Astrocyte (in vitro differentiated cells and primary cell): ENCODE measurements around the gene PRG3. TPM values are rescaled to one million over a fixed set of nuclear protein-coding genes. Genes with fewer than 3 reads are reported as not detected.
"Not testable (repeated sequence)": the region's sequence is repeated elsewhere in the genome, so short reads cannot be mapped to it uniquely, and the experiment has no call there.

Experiments used
- DNase-seq: peaks from one replicate; pipeline ENCODE4 v3.0.0-alpha.2; 2010; ENCODE audit warnings: low read depth
- FAIRE-seq: peaks from 2 replicates; lab custom pipeline; 2011; peaks lifted over from hg19 to GRCh38; lab: Jason Lieb, UNC
- H2AFZ ChIP-seq: 2 replicates; pipeline ENCODE4 v1.6.0; 2012; ENCODE audit warnings: low read depth, low read length, inconsistent platforms
- H3K27ac ChIP-seq: 2 replicates; pipeline ENCODE4 v1.5.1; 2011; ENCODE audit warnings: low read depth, low read length, inconsistent platforms
- H3K27me3 ChIP-seq: 2 replicates; pipeline ENCODE4 v1.6.0; 2011; ENCODE audit warnings: low read length, inconsistent platforms; ENCODE audit not compliant: insufficient read depth
- H3K36me3 ChIP-seq: 2 replicates; pipeline ENCODE4 v1.5.1; 2011; ENCODE audit warnings: low read length, inconsistent platforms; ENCODE audit not compliant: insufficient read depth
- H3K4me1 ChIP-seq: 2 replicates; pipeline ENCODE4 v1.5.1; 2011; ENCODE audit warnings: low read length, inconsistent platforms; ENCODE audit not compliant: insufficient read depth
- H3K4me2 ChIP-seq: 2 replicates; pipeline ENCODE4 v1.6.0; 2012; ENCODE audit warnings: low read length, inconsistent platforms
- H3K4me3 ChIP-seq: 2 replicates; pipeline ENCODE4 v1.5.1; 2011; ENCODE audit warnings: low read depth, mild to moderate bottlenecking, low read length, inconsistent platforms; ENCODE audit not compliant: insufficient read depth
- H3K79me2 ChIP-seq: 2 replicates; pipeline ENCODE4 v1.6.0; 2012; ENCODE audit warnings: mild to moderate bottlenecking, low read length, inconsistent platforms; ENCODE audit not compliant: insufficient read depth
- H3K9ac ChIP-seq: 2 replicates; pipeline ENCODE4 v1.6.0; 2012; ENCODE audit warnings: mild to moderate bottlenecking, low read length, inconsistent platforms
- H3K9me3 ChIP-seq: 2 replicates; pipeline ENCODE4 v1.5.1; 2012; ENCODE audit warnings: low read depth, mild to moderate bottlenecking, low read length, inconsistent platforms; ENCODE audit not compliant: insufficient read depth
- H4K20me1 ChIP-seq: 2 replicates; pipeline ENCODE4 v1.6.0; 2012; ENCODE audit warnings: low read length, inconsistent platforms; ENCODE audit not compliant: insufficient read depth
- H3K27ac Mint-ChIP-seq: one replicate; pipeline ENCODE4 v1.8.0; 2021; ENCODE audit warnings: mild to moderate bottlenecking, mixed read lengths; ENCODE audit not compliant: unreplicated experiment
- H3K27me3 Mint-ChIP-seq: one replicate; pipeline ENCODE4 v1.8.0; 2021; ENCODE audit warnings: low read depth, mixed read lengths; ENCODE audit not compliant: unreplicated experiment
- H3K36me3 Mint-ChIP-seq: one replicate; pipeline ENCODE4 v1.8.0; 2021; ENCODE audit warnings: low read depth, mixed read lengths; ENCODE audit not compliant: unreplicated experiment
- H3K4me1 Mint-ChIP-seq: one replicate; pipeline ENCODE4 v1.8.0; 2021; ENCODE audit warnings: low read depth, mixed read lengths; ENCODE audit not compliant: unreplicated experiment
- H3K4me3 Mint-ChIP-seq: one replicate; pipeline ENCODE4 v1.8.0; 2021; ENCODE audit warnings: mild to moderate bottlenecking, moderate library complexity, mixed read lengths; ENCODE audit not compliant: unreplicated experiment
- H3K9me3 Mint-ChIP-seq: one replicate; pipeline ENCODE4 v1.8.0; 2021; ENCODE audit warnings: mild to moderate bottlenecking, mixed read lengths; ENCODE audit not compliant: unreplicated experiment
- CTCF ChIP-seq: IDR thresholded peaks from 2 replicates; pipeline ENCODE4 v1.5.1; 2011; ENCODE audit warnings: low read depth, mild to moderate bottlenecking, inconsistent platforms, low read length, moderate library complexity; ENCODE audit not compliant: insufficient read depth
- EZH2 ChIP-seq: IDR thresholded peaks from 2 replicates; pipeline ENCODE4 v1.6.1; 2012; ENCODE audit warnings: mild to moderate bottlenecking, low read length, inconsistent platforms; ENCODE audit not compliant: insufficient read depth
- total RNA-seq: library from RNA; stranded (reverse); gene quantifications from 2 replicates; pipeline ENCODE4 v1.2.1, GENCODE V29; 2021

PRG3 gene
- total RNA-seq, 1 donor from 2014 or later: not detected

DNA sequence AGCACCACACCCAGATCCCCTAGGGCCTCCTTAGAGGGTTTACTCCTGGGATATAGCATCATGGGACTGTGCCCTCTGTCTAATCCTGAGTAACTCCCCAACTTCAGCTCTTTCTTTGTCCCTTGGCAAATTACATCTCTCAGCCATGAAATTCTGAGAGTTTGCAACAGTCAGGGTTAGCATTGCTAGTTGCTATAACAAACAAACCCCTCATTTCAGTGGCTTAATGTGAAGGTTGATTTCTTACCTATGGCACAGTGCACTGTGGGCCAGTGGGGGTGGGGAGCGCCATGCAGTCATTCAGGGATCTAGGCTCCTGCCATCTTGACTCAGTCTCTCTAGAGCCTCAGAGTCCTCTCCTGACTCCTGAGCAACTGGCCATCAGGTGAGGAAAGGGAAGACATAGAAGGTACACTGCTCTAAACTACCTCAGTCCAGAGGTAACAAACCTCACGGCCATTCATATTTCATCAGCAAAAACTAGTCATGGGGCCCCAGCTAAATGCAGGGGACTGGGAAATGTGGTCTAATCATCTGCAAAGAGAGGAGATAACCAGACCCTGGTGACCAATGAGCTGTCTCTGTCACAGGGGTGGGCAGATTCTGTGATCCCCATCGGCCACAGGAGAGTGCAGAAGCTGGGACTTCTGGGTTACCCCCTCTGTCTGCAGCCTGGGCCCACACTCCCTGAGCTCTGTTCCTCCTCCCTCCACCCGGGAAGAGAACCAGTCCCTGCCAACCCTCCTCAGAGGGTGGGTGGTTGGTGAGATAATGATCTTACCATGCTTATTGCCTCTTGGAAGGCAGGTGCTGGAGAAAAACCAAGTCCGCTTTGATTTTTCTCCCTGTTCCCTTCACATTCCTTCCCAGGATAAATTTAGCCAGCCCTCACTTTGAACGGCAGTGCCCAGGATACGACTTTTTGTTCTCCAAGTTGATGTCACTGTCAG is 17.5 kb downstream of the PRG3 start:
- DNase-seq (no peak), FAIRE-seq (no peak)
- Histone ChIP-seq H3K9me3 (no peaks in the 10 kb centered on the region), H3K4me1 (no peaks in the 10 kb centered on the region), H3K36me3 (no peaks in the 10 kb centered on the region), H3K27me3 (peaks cover 16% of the 10 kb centered on the region), H4K20me1 (no peaks in the 10 kb centered on the region), H3K4me2 (no peak overlapping the region), H3K9ac (no peak overlapping the region), H3K27ac (no peak overlapping the region), H3K79me2 (no peaks in the 10 kb centered on the region), H2AFZ (no peak overlapping the region), H3K4me3 (no peak overlapping the region)
- H3K9me3 Mint-ChIP-seq: peaks cover 13% of the 10 kb centered on the region
- H3K4me3 Mint-ChIP-seq: no peak overlapping the region
- peaks cover 47% of the 10 kb centered on the region for H3K27me3 Mint-ChIP-seq
- H3K27ac Mint-ChIP-seq: no peak overlapping the region
- H3K4me1 Mint-ChIP-seq: no peaks in the 10 kb centered on the region
- TF ChIP-seq CTCF (no peak), EZH2 (no peak)
- H3K36me3 Mint-ChIP-seq: peaks cover 3% of the 10 kb centered on the region

DNA sequence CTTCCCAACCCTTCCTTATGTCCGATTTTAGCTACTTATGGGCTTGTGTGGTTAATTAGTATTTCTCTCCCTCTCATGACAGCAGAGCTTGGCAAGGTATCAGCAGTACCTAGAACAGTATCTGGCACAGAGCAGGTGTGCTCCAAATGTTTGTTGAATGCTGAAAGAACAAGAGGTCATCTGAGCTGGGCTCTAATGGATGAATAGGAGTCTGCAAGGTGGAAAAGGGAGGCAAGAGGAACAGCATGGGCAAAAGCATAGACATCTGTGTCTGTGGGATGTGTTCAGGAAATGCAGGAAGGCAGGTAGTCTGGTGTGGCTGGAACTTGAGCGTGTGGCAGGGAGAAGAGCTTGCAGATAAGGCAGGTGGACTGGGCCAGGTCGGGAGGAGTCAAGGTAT is 19.0 kb downstream of the PRG3 start:
- H2AFZ ChIP-seq: no peak overlapping the region
- no peaks in the 10 kb centered on the region for H4K20me1 ChIP-seq
- no peak for TF ChIP-seq CTCF
- TF ChIP-seq EZH2: no peak
- H3K9me3 Mint-ChIP-seq: peaks cover 13% of the 10 kb centered on the region
- no peak overlapping the region for H3K4me3 Mint-ChIP-seq
- no peaks in the 10 kb centered on the region for H3K4me1 ChIP-seq
- peaks cover 12% of the 10 kb centered on the region for H3K27me3 ChIP-seq
- no peaks in the 10 kb centered on the region for H3K36me3 ChIP-seq
- H3K27ac Mint-ChIP-seq: no peak overlapping the region
- H3K4me1 Mint-ChIP-seq: no peaks in the 10 kb centered on the region
- no peak overlapping the region for H3K27ac ChIP-seq
- H3K27me3 Mint-ChIP-seq: peaks cover 48% of the 10 kb centered on the region
- H3K79me2 ChIP-seq: no peaks in the 10 kb centered on the region
- no peaks in the 10 kb centered on the region for H3K9me3 ChIP-seq
- H3K9ac ChIP-seq: no peak overlapping the region
- FAIRE-seq (no peak), DNase-seq (no peak)
- H3K4me2 ChIP-seq: no peak overlapping the region
- H3K4me3 ChIP-seq: no peak overlapping the region
- H3K36me3 Mint-ChIP-seq: peaks cover 3% of the 10 kb centered on the region

GRCh38 chr11:57361420-57361819 is 19.5 kb downstream of the PRG3 start:
- not testable (repeated sequence) for H3K4me3 ChIP-seq, DNase-seq, H3K27ac ChIP-seq, H2AFZ ChIP-seq, H3K9me3 ChIP-seq, H3K4me1 ChIP-seq, H3K4me2 ChIP-seq, H3K79me2 ChIP-seq, H3K4me1 Mint-ChIP-seq, H3K36me3 ChIP-seq, FAIRE-seq, H3K36me3 Mint-ChIP-seq, H3K9ac ChIP-seq, H3K4me3 Mint-ChIP-seq, H4K20me1 ChIP-seq
- Mint-ChIP-seq H3K27me3 (peaks cover 49% of the 10 kb centered on the region), H3K9me3 (peaks cover 13% of the 10 kb centered on the region), H3K27ac (peak overlapping the region; percentile 37)
- peaks cover 12% of the 10 kb centered on the region for H3K27me3 ChIP-seq
